ENCODE results near the gene AMER3. TPM values are rescaled to one million over a fixed set of nuclear protein-coding genes. Genes with fewer than 3 reads are reported as not detected.

The AMER3 gene
- total and polyA plus RNA-seq, 2 of the 8 experiments (the other 6 are each of a cell fraction or from before 2014, with no cell fraction given) = 0.15 to 0.19 TPM

GRCh38 chr2:130798472-130799218, 43.3 kb downstream of the AMER3 start:
- Histone ChIP-seq H3K14ac (ENCODE audit: insufficient read length) (no peak overlapping the region), H3K27me3 (replicated peaks in 1 of 4; ENCODE audit: control insufficient read depth in 3 of 4, extremely low read depth in 1 of 4, insufficient read depth in 3 of 4, low read length in 3 of 4) (peaks cover 0 to 15% (median 13%) of the 10 kb centered on the region in 4 experiments; a peak in 6 of 7 replicates), H3K18ac (ENCODE audit: extremely low read depth, low read length) (no peak overlapping the region; the same call in 1 of the 2 replicates), H2AK5ac (ENCODE audit: low read depth, low read length) (no peak overlapping the region), H2BK5ac (ENCODE audit: low read depth, low read length) (no peak overlapping the region), H3K36me3 (ENCODE audit: control insufficient read depth in 2 of 4, insufficient read depth in 4 of 4, low read length in 3 of 4) (no peaks in the 10 kb centered on the region), H3K27ac (ENCODE audit: low read depth, low read length) (no peak overlapping the region), H3K4me3 (ENCODE audit: extremely low read depth in 1 of 4, insufficient read depth in 2 of 4, low read depth in 3 of 4, low read length in 4 of 4) (peak overlapping the region; percentile 20 to 73 (median 64)), H3K4ac (replicated peaks; ENCODE audit: insufficient read length, low read depth, low read length) (no peak overlapping the region), H3K23ac (ENCODE audit: insufficient read length) (no peak overlapping the region), H3K9ac (replicated peaks in 1 of 4; ENCODE audit: extremely low read depth in 1 of 4, low read depth in 3 of 4, low read length in 3 of 4) (peak overlapping the region in 1 of 4 experiments; percentile 3; a peak in 1 of 7 replicates), H3K9me3 (ENCODE audit: insufficient read depth in 2 of 2, low read depth in 1 of 2, low read length in 1 of 2) (no peaks in the 10 kb centered on the region), H3K4me2 (ENCODE audit: insufficient read depth in 1 of 2, low read depth in 2 of 2, low read length in 2 of 2) (peak overlapping the region; percentile 68 to 99), H3K4me1 (replicated peaks in 1 of 4; ENCODE audit: control insufficient read depth in 3 of 4, insufficient read depth in 4 of 4, low read length in 3 of 4) (peaks cover 2 to 16% (median 7%) of the 10 kb centered on the region in 4 experiments; a peak in 6 of 7 replicates), H2BK15ac (ENCODE audit: low read length) (no peak overlapping the region; the same call in 1 of the 2 replicates), H2AFZ (ENCODE audit: low read length) (peak overlapping the region; percentile 26; the same call in 1 of the 2 replicates), H4K91ac (replicated peaks; ENCODE audit: insufficient read length, low read length) (no peak overlapping the region), H4K8ac (ENCODE audit: extremely low read depth, insufficient read depth, low read length) (peak overlapping the region; percentile 68), H3K56ac (replicated peaks; ENCODE audit: insufficient read length, low read depth, low read length) (no peak overlapping the region), H4K20me1 (replicated peaks in 1 of 2; ENCODE audit: control insufficient read depth in 1 of 2, insufficient read depth in 2 of 2, low read length in 2 of 2) (no peaks in the 10 kb centered on the region), H2BK12ac (ENCODE audit: low read depth, low read length) (no peak overlapping the region), H2BK120ac (replicated peaks; ENCODE audit: low read depth, low read length) (no peak overlapping the region), H2BK20ac (ENCODE audit: low read length) (no peak overlapping the region), H4K5ac (ENCODE audit: insufficient read length, low read depth, low read length) (no peak overlapping the region), H3K79me2 (ENCODE audit: control insufficient read depth in 1 of 2, insufficient read depth in 2 of 2, low read length in 2 of 2) (no peaks in the 10 kb centered on the region), H3K23me2 (ENCODE audit: low read depth, low read length) (peaks cover 6% of the 10 kb centered on the region; the same call in 1 of the 2 replicates), H3K79me1 (ENCODE audit: low read depth, low read length) (no peaks in the 10 kb centered on the region)
- CTCF ChIA-PET (ENCODE audit: partially characterized antibody) = interaction anchor here (0.5 to 11.0 kb wide), 29 partner anchors 13 to 243 kb away, joined by 3 to 156 read pairs (median 5); partner anchors contain the start of genes ARHGEF4 and GPR148
- WGBS, 2 experiments (ENCODE audit: extremely low coverage in 1 of 2, insufficient coverage in 1 of 2, insufficient read length in 1 of 2, insufficient replicate concordance in 2 of 2, low coverage in 1 of 2, low lambda C conversion rate in 2 of 2, missing lambda C conversion rate in 1 of 2) = 12% methylated on average over 25 of the region's 30 CpGs; no CpG with 5 or more reads in 1 of the 2 experiments
- no peak for FAIRE-seq
- peak in 1 of 2 experiments; percentile 71 for DNase-seq (ENCODE audit: low read depth in 1 of 2, low spot score in 2 of 2)
- TF ChIP-seq SUZ12 (IDR thresholded peaks at IDR 0.05; ENCODE audit: low read length) (peak; percentile 54; the same call in 1 of the 2 replicates), SIN3A (conservative IDR thresholded peaks at IDR 0.05 in 1 of 2, IDR thresholded peaks at IDR 0.05 in 1 of 2; ENCODE audit: low read depth in 1 of 2, low read length in 2 of 2) (no peak)
- POLR2A ChIA-PET (ENCODE audit: partially characterized antibody) = interaction anchor here (0.6 to 1.3 kb wide), 3 partner anchors 13 to 124 kb away, joined by 3 read pairs; no protein-coding TSS in a partner anchor

Measured in H1 (cell line).